Glutamatergic neuron (in vitro differentiated cells): ENCODE results near the gene STPG4. TPM values are rescaled to one million over a fixed set of nuclear protein-coding genes. Genes with fewer than 3 reads are reported as not detected.

Source experiments
- DNase-seq: peaks from one replicate; pipeline ENCODE4 v3.0.0; 2022
- H3K27ac Mint-ChIP-seq: one replicate; pipeline ENCODE4 v1.8.0; 2020; ENCODE audit warnings: mild to moderate bottlenecking, mixed read lengths, inconsistent platforms; ENCODE audit not compliant: unreplicated experiment
- H3K27me3 Mint-ChIP-seq: one replicate; pipeline ENCODE4 v1.8.0; 2020; ENCODE audit warnings: mild to moderate bottlenecking, moderate library complexity, mixed read lengths, inconsistent platforms; ENCODE audit not compliant: unreplicated experiment
- H3K36me3 Mint-ChIP-seq: one replicate; pipeline ENCODE4 v1.8.0; 2020; ENCODE audit warnings: mild to moderate bottlenecking, mixed read lengths, inconsistent platforms; ENCODE audit not compliant: unreplicated experiment
- H3K4me1 Mint-ChIP-seq: one replicate; pipeline ENCODE4 v1.8.0; 2020; ENCODE audit warnings: mild to moderate bottlenecking, low read depth, mixed read lengths, inconsistent platforms; ENCODE audit not compliant: unreplicated experiment
- H3K4me3 Mint-ChIP-seq: one replicate; pipeline ENCODE4 v1.8.0; 2020; ENCODE audit warnings: mild to moderate bottlenecking, mixed read lengths, inconsistent platforms; ENCODE audit not compliant: unreplicated experiment
- H3K9me3 Mint-ChIP-seq: one replicate; pipeline ENCODE4 v1.8.0; 2020; ENCODE audit warnings: mild to moderate bottlenecking, moderate library complexity, mixed read lengths, inconsistent platforms; ENCODE audit not compliant: unreplicated experiment
- CTCF ChIP-seq: fragments of 200-600 bp; sonication (generic); IDR thresholded peaks from one replicate; pipeline ENCODE4 v1.5.0; 2021; ENCODE audit not compliant: partially characterized antibody, unreplicated experiment
- total RNA-seq: library from RNA; stranded (reverse); fragmentation: NEBNext Ultra II Directional; extraction: Animal tissue kit (Norgen Biotek cat#: 25700); gene quantifications from one replicate; pipeline ENCODE4 v1.2.1, GENCODE V29; 2021; ENCODE audit not compliant: unreplicated experiment

Gene STPG4
- total RNA-seq, 1 donor from 2014 or later, result 1.3 TPM

- H3K9me3 Mint-ChIP-seq, result peaks cover 7% of the 10 kb centered on the region
- TF ChIP-seq CTCF, result no peak
- no peak overlapping the region for H3K27ac Mint-ChIP-seq
Observed at GRCh38 chr2:47070155-47070919, 84.8 kb downstream of the STPG4 start.

GRCh38 chr2:47069628-47070154 is 85.4 kb downstream of the STPG4 start:
- Mint-ChIP-seq H3K27me3 (peaks cover 10% of the 10 kb centered on the region), H3K27ac (no peak overlapping the region)
- TF ChIP-seq CTCF, result no peak

More at GRCh38 chr2:47070155-47070919, 84.8 kb downstream of the STPG4 start:
- Mint-ChIP-seq H3K27me3 (peaks cover 8% of the 10 kb centered on the region), H3K4me3 (no peak overlapping the region), H3K4me1 (peaks cover 18% of the 10 kb centered on the region), H3K36me3 (peaks cover 3% of the 10 kb centered on the region)
- DNase-seq, result no peak

GRCh38 chr2:47068981-47069627 is 86.0 kb downstream of the STPG4 start:
- peaks cover 10% of the 10 kb centered on the region for H3K27me3 Mint-ChIP-seq
- DNase-seq, result no peak
- H3K27ac Mint-ChIP-seq, result no peak overlapping the region
- peaks cover 3% of the 10 kb centered on the region for H3K36me3 Mint-ChIP-seq
- H3K4me1 Mint-ChIP-seq, result peaks cover 17% of the 10 kb centered on the region
- H3K4me3 Mint-ChIP-seq, result no peak overlapping the region
- no peak for TF ChIP-seq CTCF
- peaks cover 9% of the 10 kb centered on the region for H3K9me3 Mint-ChIP-seq

More at GRCh38 chr2:47069628-47070154, 85.4 kb downstream of the STPG4 start:
- DNase-seq, result no peak
- peaks cover 17% of the 10 kb centered on the region for H3K4me1 Mint-ChIP-seq
- H3K4me3 Mint-ChIP-seq, result no peak overlapping the region
- H3K36me3 Mint-ChIP-seq, result peaks cover 3% of the 10 kb centered on the region
- peaks cover 7% of the 10 kb centered on the region for H3K9me3 Mint-ChIP-seq

GRCh38 chr2:47067788-47068407 is 87.2 kb downstream of the STPG4 start:
- Mint-ChIP-seq H3K36me3 (peaks cover 3% of the 10 kb centered on the region), H3K27me3 (peaks cover 7% of the 10 kb centered on the region), H3K9me3 (peaks cover 9% of the 10 kb centered on the region), H3K4me3 (no peak overlapping the region), H3K4me1 (peaks cover 18% of the 10 kb centered on the region), H3K27ac (no peak overlapping the region)
- no peak for DNase-seq
- no peak for TF ChIP-seq CTCF
